Activated CD8-positive, alpha-beta memory T cell treated with anti-CD3 and anti-CD28 coated beads, Interleukin-2, amount 50 U/mL, for 4 hours (primary cell): Measurements from ENCODE around the gene EMSY.
"Not testable (repeated sequence)": the region's sequence is repeated elsewhere in the genome, so short reads cannot be mapped to it uniquely, and the experiment has no call there.

Experiments used
- DNase-seq: peaks from one replicate; pipeline ENCODE4 v3.0.0-alpha.2; 2020

EMSY gene

DNA sequence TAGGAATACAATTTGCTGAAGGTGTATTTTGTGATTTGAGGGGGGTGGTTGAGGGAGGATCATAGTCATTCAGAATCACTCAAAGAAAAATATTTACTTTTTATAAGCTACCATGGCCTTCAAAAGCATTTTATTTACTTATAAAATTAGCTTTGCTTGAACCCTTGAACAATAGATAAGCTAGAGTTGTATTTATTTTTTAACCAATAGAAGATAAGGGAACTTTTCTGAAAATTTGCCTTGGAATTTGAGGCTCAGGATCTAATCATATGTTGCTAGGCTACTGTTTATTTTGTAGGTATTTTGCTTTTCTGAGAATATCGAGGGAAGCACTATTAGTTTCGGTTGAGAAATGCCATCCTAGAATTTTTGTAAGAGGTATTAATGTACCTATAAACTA is 82.1 kb downstream of the EMSY start:
- DNase-seq, result no peak

DNA sequence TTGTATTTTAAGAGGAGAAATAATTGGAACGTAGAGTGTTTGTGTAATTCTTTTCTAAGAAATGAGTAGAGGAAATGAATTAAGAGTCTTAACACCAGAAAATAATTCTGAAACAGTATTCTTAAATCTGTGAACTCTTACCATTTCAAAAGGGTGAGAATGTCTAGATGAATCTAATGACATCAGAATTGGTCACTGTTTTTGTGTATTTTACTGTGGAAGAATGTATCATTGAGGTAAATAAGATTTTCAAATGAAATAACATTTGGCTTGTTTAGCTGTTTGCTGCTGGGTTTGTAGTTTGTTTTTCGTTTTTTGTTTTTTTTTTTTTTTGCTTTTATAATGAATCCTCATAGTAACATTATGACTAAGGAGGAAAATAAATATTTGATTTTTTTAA is 97.6 kb downstream of the EMSY start:
- no peak for DNase-seq

DNA sequence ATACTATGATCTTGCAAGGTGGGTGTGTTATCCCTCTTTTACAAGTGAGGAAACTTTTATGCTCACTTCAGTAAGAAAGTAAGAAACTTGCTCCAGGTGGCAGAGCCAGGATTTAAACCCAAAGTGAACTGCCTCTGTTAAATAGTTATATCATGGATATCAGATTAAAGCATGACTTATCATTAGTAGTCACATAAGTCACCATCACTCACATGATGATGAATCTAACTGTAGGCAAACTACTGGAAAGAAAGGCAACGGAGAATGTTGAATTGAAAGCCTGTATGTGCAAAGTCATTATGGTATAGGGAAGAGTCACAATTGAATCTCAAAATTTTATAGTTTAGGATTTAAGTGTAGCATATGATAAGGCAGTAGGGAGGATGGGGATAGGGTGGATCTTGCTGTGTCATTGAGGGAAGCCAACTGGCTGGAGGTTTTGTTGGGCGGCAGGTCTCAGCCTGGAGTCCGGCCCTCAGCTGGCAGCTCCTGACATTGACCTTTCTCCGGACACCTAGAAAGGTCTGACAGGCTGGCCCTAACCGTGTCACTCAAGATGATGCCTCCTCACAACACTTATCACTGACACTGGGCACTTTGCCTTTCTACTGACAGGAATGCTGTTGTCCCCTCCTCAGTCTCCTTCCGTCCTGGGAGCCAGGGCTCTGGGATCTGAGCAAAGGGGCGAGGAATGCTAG is 98.3 kb downstream of the EMSY start:
- DNase-seq, result no peak

DNA sequence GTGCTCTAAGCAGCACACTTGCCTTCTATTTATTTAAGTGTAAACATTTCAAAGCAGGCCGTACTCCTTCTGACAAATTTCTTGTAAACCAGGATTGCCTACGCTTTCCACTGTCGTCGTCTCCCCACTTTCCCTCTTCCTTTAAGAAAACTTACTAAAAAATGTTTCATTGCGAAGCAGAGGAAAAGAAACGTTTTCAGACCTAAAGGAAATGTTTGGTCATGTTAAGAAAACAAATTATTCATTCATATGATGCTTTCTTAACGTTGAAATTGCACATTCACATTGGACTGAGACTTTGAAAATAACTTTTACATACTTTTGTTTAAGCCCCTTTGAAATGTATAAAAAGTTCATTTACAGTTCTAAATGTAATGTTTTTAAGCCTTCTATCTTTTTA is 106.0 kb downstream of the EMSY start:
- no peak for DNase-seq

DNA sequence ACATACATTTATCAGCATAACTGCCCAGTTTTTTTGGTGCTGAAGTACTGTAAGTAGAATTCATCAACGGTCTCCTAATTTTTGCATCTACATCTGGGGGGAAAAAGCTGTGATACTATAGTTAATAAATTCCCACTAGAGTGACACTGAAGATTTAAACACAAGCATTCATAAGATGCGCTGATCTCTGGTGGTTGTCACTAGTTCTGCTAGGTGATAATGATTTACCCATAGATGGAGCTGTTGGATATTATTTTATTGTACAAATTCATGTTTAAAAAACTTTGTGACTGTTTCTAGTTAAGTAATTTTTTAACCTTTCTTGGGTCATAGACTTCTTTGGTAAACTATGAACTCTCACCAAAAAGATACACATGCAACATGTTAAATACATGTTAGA is 106.6 kb downstream of the EMSY start:
- no peak for DNase-seq

DNA sequence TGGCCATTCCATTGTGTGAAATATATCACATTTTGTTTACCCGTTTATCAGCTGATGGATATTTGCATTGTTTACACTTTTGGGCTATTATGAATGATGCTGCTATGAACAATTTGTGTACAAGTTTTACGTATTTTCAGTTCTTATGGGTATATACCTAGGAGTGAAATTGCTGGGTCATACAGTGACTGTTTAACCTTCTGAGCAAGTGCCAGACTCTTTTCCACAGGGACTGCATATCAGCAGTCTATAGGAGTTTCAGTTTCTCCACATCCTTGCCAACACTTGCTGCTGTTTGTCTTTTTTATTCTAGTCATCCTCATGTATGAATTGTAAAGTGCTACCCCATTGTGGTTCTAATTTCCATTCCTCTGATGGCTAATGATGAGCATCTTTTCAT is 108.2 kb downstream of the EMSY start:
- no peak for DNase-seq

DNA sequence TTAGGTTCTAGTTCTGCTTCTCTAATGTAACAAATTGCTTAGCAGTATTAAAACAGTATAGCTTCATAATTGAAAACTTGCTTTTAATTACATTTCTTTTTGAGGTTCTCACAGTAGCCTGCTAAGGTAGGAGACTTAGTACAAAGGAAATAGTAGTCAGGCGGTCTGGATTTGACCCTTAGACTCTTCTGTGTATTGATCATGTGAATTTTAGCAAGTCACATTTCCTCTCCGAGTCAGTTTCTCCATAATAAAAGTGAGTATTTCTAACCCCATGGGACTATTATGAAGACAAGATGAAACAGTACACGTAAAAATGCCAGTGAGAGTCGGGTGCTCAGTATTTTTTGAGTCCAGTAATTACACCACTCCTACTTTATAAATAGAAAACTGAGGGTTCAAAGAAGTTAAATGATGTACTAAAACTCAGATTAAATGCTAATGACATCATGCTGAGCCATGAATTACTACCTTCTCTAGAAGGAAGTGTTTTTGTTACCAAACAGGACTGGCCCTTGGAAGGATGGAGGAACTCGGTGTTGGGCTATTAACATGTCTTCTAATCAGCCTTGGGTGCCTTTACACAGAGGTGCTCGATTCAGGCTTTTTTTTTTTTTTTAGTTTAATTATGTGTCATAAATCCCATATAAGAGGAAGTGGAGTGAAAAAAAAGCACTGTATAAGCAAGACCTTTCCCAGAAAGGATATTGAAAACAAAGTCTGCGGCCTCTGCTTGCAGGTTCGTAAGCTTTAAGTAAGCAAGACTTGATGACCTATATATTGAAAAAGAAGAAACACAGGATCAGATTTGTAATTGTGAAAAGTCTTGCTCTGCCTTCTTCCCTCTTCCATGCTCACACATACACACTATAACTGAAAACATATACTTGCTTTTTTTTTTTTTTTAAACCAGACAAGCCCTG is 109.0 kb downstream of the EMSY start:
- DNase-seq, result no peak

DNA sequence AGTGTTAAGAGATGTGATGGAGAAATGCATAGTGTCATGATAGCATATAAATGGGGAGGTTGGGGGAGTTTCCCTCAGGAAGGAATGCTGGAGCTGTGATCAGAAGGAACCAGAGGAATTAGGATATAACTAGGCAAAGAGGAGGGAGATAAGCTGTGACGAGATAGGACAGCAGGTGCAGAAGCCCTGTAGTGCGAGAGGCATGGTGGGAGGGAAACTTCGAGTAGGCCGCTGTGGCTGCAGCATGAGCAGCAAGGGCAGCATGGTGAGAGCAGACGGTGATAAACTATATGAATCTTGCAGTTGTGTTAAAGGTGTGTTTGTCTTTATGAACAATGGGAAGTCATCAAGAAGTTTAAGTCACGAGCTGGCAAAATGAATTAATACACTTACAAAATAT is 109.9 kb downstream of the EMSY start:
- no peak for DNase-seq

DNA sequence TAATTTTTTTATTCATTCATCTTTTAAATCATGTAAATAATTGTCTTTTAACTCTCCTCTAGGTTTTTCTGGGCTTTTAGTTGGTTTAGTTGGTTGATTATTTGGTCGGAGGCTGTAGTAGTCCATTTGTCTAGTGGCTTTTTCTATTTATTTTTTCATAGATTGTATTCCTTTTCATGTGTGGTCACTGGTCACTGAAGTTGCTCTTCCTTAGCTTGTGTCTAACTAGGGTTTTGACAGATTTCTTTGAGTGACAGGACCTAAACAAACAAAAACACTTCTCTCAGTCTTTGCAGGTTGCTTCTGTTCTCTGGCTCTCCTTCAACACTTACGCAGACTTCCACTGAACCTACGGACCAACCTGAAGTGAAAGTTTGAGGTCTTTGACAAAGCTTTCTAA is 112.6 kb downstream of the EMSY start:
- no peak for DNase-seq

DNA sequence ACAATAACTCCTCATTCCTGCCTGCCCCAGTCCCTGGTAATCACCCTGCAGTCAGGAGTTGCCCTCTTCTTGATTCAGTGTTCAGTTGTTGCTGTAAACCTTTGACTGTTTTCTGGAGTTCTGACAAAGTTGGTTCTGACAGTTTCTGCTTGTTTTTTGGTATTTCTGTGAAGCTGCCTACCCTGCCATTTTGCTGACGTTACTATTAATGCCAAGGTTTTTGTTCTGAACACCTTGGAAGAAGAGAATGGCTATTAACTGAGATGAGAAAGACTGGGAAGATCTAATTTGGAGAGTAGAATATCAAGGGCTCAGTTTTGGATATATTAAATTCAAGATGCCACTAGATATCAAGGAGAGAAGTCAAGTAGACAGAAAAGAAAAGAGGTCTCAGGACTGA is 113.7 kb downstream of the EMSY start:
- no peak for DNase-seq

DNA sequence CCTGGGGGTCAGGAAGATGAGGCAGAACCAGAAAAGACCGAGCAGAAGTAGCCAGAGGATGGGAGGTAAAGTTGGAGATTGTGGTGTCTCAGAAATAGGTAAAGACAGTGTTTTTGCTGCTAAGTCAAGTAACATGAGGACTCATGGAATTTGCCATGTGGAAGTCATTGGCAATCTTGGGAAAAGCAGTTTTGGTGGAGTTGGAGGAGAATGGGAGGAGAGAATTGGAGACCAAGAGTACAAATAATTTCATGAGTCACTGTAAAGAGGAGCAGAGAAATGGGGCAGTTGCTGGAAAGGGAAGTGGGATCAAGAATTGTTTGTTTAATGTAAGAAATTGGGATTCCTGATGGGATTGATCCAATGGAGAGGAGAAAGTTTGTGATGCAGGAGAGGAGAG is 114.1 kb downstream of the EMSY start:
- DNase-seq, result no peak

DNA sequence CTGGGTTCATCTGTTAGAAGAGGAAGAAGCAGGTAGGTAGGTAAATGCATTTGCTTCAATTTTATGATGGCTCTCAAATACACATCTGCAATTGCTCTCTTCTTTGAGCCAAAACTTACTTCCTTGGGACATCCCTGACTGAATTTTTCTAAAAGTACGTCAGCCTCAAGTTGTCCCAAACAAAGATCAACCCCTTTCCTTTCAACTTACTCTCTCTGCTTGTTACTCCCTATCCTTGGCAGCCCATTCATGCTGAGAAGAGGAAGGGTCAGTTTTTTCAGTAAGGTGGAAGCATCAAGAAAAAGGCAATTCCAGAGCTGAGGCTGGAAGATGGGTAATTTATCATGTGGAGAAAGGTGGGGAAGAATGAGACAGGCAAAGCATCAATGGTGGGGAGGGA is 114.5 kb downstream of the EMSY start:
- no peak for DNase-seq

DNA sequence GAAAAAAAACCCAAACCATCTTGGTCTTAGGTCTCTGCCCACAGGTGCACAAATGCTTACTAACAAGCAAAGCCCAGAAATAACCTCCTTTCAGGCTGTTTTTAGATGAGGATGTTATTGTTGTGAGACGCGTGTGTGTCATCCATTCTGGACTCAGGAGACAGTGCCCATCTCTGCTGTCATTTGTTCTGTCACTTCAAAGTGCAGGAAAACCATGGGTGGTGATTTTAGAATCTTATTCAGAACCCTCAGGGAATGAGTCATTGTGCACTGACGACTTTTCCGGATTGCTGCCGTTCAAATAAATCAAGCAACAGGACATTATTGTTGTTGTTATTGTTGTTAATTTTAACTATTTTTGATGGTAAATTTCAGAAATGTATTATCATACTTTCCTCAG is 115.4 kb downstream of the EMSY start:
- no peak for DNase-seq

DNA sequence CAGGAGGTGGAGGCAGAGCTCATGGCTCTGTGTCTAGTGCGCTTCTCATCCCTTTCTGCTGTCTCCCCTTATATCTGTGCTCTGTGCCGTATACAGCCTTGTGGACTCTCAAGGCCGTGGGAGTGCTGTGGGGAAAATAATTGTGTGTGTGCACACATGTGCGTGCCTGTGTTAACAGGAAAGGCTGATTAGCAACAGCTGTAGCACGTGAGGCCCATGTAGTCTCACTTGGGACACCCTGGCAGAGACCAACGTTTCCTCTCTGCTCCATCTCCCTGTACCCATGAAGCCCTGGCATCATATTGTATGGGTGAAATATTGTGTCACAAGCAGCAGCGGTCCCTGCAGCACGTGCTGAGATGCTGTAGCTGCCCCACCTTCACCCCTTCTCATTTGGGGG is 116.4 kb downstream of the EMSY start:
- DNase-seq, result no peak

DNA sequence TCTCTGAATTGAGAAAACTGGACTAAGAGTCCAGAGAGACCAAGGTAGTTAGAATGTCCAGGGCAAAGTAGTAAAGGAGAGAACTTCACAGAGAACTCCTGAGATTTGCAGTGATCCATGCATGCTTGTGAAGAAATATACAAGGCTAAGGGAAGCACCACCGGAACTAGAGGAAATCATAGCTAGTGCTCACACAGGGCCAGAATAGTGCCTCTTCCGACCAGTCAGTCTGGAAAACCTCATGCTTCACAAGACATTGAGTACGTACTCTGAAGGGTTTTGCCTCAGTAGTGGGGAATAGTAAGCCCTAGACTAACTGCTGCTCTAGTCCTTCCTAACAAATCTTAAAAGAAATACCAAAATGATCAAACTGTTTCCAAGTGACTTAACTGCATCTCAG is 117.7 kb downstream of the EMSY start:
- DNase-seq, result no peak

DNA sequence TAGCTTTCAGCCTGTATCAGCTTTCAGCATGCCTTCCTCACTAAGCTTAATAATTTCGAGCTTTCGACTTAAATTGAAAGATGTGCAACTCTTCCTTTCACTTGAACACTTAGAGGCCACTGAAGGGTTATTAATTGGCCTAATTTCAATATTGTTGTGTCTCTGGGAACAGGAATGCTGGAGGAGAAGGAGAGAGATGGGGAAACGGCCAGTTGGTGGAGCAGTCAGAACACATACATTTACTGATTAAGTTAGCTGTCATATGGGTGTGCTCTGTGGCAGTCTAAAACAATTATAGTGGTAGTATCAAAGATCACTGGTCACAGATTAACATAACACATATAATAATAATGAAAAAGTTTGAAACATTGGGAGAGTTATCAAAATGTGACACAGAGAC is 119.5 kb downstream of the EMSY start:
- no peak for DNase-seq

DNA sequence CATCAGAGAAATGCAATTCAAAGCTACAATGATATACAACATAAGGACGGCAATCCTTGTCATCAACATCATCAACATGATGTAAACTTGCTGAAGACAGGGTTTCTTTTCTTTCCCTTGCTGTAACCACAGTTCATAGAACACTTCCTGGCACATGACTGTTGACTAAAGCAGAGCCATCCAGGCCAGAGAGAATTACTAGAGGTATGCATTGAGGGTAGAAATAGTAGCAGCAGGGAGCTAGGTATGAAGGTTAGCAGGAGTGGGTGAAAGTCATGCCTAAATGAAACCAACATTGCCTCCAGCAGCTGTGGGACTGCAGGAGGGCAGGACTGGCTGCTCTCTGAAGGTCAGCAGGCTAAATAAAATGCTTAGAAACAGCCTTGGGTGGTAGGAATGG is 122.0 kb downstream of the EMSY start:
- no peak for DNase-seq

DNA sequence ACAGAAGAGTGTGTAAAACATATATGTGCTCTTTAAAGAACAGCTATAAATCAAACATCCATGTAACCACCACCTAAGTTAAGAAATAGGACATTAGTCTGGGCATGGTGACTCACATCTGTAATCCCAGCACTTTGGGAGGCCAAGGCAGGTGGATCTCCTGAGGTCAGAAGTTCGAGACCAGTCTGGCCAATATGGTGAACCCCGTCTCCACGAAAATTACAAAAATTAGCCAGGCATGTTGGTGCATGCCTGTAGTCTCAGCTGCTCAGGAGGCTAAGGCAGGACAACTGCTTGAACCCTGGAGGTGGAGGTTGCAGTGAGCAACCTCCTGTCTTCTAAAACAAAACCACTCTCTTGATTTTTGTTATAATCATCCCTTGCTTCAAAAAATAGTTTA is 122.4 kb downstream of the EMSY start:
- DNase-seq, result no peak

DNA sequence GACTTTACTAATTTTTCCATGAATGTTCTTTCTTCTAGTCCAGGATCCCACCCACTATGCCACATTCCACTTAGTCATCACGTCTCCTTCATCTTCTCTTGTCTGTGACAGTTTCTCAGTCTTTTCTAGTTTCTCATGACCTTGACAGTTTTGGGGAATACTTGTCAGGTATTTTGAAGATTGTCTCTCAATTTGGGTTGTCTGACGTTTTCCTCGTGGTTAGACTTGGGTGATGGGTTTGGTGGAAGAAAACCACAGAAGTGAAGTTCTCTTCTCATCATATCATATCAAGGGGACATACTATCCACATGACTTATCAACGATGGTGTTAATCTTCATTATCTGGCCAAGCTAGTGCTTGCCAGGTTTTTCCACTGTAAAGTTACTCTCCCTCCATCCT is 123.3 kb downstream of the EMSY start:
- DNase-seq, result no peak

DNA sequence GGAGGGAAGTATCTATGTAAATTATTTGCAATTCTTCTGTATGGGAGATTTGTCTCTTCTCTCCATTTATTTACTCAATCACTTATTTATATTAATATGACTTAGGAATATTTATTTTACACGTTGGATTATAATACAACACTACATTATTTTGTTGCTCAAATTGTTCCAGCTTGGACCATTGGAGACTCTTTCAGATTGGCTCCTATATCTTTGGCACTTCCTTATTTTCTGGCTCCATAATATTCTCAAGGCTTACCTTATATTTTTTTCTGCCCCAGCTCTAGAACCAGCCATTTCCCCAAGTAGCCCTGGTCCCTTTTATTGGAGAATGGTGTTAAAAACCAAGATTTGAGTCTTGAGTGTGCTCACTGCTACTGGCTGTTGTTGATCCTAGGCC is 123.8 kb downstream of the EMSY start:
- no peak for DNase-seq

DNA sequence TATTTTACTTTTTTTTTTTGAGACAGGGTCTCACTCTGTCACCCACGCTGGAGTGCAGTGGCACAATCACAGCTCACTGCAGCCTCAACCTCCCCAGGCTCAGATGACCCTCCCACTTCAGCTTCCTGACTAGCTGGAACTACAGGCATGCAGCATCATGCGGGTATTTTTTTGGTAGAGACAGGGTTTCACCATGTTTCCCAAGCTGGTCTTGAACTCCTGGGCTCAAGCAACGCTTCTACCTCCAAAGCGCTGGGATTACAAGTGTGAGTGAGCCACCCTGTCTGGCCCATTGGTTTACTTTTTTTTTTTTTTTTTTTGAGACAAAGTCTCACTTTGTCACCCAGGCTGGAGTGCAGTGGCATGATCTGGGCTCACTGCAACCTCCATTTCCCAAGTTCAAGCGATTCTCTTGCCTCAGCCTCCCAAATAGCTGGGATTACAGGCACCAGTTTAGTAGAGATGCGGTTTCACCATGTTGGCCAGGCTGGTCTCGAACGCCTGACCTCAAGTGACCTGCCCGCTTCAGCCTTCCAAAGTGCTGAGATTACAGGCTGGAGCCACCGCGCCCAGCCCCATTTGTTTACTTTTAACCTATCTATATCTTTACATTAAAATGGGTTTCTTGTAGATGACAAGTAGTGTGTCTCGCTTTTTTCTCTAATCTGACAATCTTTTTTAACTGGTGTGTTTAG is 127.5 kb downstream of the EMSY start:
- not testable (repeated sequence) for DNase-seq

DNA sequence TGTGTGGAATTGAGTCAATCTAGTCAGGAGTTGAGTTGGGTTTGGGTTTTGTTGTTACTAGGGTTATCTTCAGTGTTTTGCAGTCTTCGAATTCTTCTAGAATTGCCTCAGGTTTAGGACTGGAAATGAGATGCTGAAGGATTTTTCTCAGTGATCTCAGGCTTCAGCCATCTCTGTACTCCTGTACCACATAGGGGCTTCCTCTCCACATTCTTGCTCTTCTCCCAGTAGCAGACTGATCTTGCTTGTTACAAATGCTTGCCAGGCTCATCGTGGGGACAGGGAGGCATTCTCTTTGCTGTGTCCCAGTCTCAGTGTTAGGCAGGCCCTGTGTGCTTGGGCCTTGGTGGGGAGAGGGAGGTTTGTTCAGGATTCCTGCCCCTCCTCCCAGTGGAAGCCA is 129.6 kb downstream of the EMSY start:
- DNase-seq, result no peak

DNA sequence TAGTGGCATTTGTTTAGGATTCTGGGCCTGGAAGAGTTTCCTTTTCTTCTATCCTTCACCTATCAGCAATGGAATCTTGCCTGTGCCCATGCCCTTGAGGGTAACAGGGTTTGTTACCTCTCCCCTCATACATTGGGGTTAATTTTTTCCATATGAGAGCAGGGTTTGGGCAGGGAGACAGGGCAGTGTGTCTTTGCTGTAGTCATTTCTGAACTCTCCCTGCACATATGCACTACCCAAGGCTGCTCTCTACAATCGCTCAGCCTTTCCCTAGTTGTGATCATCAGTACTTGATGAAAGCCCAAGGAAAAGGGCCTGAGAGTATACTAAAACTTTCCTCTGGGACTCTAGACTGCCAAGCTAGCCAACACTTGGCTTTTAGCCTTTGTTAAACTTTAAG is 130.1 kb downstream of the EMSY start:
- no peak for DNase-seq
